GM10266 (cell line): ENCODE measurements around the gene SNRPA1.

Experiments used
- DNase-seq: peaks from one replicate; pipeline ENCODE4 v3.0.0; 2012; ENCODE audit errors: extremely low spot score
- TF ChIP-seq, protein P1 (sequence below): IDR thresholded peaks from 2 replicates; pipeline ENCODE4 v1.5.1; 2012; ENCODE audit warnings: mild to moderate bottlenecking, low read depth; ENCODE audit not compliant: control insufficient read depth, insufficient read depth; ENCODE audit errors: missing control alignments

The SNRPA1 gene

DNA sequence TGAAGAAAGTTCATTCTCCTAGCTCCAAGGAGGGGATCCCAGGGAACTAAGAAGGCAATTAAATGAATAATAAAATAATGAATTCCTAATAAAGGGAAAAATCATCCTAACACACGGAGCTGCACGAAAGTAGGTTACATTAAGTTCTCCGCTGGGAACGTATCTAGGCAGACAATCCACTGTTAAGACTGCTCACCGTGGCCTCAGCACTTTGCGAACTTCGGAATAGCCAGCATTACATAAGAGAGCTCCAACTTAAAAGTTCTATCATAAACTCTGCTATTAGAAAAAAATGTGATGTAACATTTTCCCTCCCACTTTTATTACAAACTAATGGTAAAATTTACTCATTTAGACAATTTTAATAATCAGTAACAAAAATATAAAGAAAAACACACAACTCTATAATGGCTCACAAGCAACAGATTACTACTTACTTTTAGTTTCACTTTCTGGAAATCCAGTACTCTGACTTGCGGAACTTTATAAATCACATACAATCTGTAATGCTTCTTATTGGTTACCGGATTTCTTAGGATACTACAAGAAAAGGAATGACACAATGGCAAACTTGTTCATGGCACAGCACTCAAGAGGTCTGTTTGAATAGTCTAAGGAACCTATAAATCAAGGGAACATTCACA, 8.5 kb downstream of the SNRPA1 start:
- TF ChIP-seq, protein P1, sequence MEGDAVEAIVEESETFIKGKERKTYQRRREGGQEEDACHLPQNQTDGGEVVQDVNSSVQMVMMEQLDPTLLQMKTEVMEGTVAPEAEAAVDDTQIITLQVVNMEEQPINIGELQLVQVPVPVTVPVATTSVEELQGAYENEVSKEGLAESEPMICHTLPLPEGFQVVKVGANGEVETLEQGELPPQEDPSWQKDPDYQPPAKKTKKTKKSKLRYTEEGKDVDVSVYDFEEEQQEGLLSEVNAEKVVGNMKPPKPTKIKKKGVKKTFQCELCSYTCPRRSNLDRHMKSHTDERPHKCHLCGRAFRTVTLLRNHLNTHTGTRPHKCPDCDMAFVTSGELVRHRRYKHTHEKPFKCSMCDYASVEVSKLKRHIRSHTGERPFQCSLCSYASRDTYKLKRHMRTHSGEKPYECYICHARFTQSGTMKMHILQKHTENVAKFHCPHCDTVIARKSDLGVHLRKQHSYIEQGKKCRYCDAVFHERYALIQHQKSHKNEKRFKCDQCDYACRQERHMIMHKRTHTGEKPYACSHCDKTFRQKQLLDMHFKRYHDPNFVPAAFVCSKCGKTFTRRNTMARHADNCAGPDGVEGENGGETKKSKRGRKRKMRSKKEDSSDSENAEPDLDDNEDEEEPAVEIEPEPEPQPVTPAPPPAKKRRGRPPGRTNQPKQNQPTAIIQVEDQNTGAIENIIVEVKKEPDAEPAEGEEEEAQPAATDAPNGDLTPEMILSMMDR: no peak
- DNase-seq: no peak

DNA sequence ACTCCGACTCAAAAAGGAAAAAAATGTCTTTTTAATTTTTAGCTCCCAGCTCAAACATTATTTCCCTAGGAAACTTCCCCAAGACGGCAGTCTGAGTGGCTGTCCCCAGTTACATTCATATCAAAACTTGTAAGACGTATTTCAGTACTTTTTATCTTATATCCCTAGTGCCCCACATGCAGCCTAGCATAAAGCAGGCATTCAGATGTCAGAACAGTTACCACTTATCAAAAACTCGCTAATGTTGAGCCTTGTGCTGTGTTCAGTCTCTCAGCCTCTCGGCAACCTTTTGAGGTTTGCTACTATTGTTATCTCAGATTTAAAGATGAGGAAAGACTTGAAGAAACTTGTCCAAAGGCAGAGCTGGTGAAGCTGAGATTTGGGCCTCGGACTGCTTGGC, 11.1 kb downstream of the SNRPA1 start:
- no peak for DNase-seq
- TF ChIP-seq, protein P1: no peak

GRCh38 chr15:101280007-101280406, 15.0 kb downstream of the SNRPA1 start:
- DNase-seq: no peak
- TF ChIP-seq, protein P1: no peak

DNA sequence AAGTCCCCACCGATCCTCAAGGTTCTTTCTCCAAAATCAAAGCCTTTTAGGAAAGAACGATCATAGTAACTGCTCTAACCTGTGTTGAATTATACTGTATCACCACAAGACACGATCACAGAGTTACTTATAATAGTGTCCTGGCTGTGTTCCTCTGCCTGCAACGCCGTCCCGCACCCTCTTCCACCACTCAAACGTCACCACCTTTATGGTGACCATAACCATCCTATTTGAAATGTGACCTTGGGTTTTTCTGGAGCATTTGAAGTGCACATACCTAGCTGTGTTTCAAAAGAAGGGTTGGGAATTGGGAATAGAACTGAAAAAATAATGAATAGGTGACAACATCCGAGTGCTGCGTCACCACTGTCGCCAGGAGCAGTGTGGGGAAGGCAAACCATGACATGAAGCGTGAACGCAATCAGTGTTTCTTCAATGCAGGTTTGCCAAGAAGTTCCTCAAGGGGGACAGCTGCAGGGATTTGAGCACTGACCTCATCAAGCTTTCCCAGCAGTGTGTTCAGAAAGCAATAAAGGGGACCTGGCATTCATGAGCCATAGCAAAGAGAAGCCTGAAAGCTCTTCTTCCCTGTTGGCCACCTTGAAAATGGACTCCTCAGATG, 17.0 kb downstream of the SNRPA1 start:
- DNase-seq: no peak
- TF ChIP-seq, protein P1: no peak

GRCh38 chr15:101277038-101277822, 17.8 kb downstream of the SNRPA1 start, which contains the start of gene SELENOS:
TSS of gene SELENOS (minus strand) at chr15:101277485. CDS start at chr15:101277417, 68 bp downstream.
- TF ChIP-seq, protein P1: no peak
- DNase-seq: peak; percentile 92

DNA sequence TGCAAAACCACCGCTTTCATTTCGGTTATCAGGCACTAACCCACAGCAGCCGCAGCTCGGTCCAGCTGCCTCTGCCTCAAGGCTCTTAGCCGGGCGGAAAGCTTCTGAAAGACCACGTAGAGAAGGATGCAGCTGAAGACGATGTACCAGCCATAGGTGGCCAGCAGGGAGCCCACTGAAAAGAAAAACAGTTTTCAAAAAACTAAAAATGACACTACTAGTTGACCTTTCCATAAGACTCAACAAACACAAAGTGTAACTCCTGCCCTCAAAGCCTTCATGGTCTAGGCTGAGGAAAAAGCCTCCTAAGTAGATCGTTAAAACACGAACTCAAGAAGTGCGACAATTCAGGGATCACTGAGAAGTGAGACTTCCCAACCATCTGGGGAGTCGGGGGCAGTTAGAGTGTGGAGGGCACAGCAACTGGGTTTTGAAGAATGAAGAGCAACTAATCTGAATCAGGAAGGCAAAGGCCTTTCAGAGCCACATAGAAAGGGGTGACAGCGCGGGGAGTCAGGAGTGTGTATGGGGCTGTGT, 18.5 kb downstream of the SNRPA1 start:
- TF ChIP-seq, protein P1: no peak
- peak; percentile 32 for DNase-seq
